Endothelial cell of umbilical vein (primary cell): ENCODE results near the gene SRM. TPM values are rescaled to one million over a fixed set of nuclear protein-coding genes. Genes with fewer than 3 reads are reported as not detected.

ENCODE experiments used
- BruUV-seq: library from RNA; stranded (reverse); fragments of 400-500 nt; replicated peaks from 2 replicates; lab custom pipeline; 2021; lab: Mats Ljungman, UMichigan
- CTCF ChIA-PET: fragments of 300-600, 350-600 bp; sonication (Branson Sonifier 250); formaldehyde crosslinking; loops from one replicate; lab custom pipeline; 2021; ENCODE audit warnings: antibody characterized with exemption, inconsistent platforms; lab: Charles Lee
- POLR2A ChIA-PET: fragments of 300-600, 350-600 bp; sonication (Branson Sonifier 250); formaldehyde crosslinking; loops from one replicate; lab custom pipeline; 2021; ENCODE audit warnings: antibody characterized with exemption, inconsistent platforms; lab: Charles Lee
- DNase-seq: peaks from one replicate; pipeline ENCODE4 v3.0.0-alpha.2; 2011; ENCODE audit warnings: low read depth, low spot score
- FAIRE-seq: peaks from 2 replicates; lab custom pipeline; 2011; peaks lifted over from hg19 to GRCh38; lab: Jason Lieb, UNC
- H2AFZ ChIP-seq: 2 replicates; pipeline ENCODE4 v1.6.0; 2012; ENCODE audit warnings: low read depth, low read length, control low read depth, inconsistent platforms
- H3K27ac ChIP-seq: 2 replicates; pipeline ENCODE4 v1.5.1; 2011; ENCODE audit warnings: low read depth, mild to moderate bottlenecking, control low read depth, low read length, moderate library complexity; ENCODE audit not compliant: insufficient read depth
- H3K27me3 ChIP-seq, 2 experiments: 2 replicates each; pipeline versions ENCODE4 v1.6.0 to v1.6.1; 2011; ENCODE audit warnings: low read length in 2 of 2, mixed read lengths in 1 of 2; ENCODE audit not compliant: control insufficient read depth in 2 of 2, insufficient read depth in 2 of 2
- H3K36me3 ChIP-seq, 2 experiments: 2 replicates in 1 of 2; 3 replicates in 1 of 2; pipeline ENCODE4 v1.5.1; 2011; ENCODE audit warnings: low read length in 2 of 2, mild to moderate bottlenecking in 1 of 2, moderate library complexity in 1 of 2; ENCODE audit not compliant: control insufficient read depth in 2 of 2, insufficient read depth in 2 of 2; ENCODE audit errors: extremely low read depth in 1 of 2
- H3K4me1 ChIP-seq: 3 replicates; pipeline ENCODE4 v1.5.1; 2011; ENCODE audit warnings: mild to moderate bottlenecking, low read length; ENCODE audit not compliant: control insufficient read depth, insufficient read depth; ENCODE audit errors: extremely low read depth
- H3K4me2 ChIP-seq: 2 replicates; pipeline ENCODE4 v1.6.1; 2011; ENCODE audit warnings: low read length, control low read depth, mixed read lengths; ENCODE audit not compliant: insufficient read depth
- H3K4me3 ChIP-seq, 3 experiments: fragments of 200-600 bp in 1 of 3; sonication (generic), shearing (Covaris generic) in 1 of 3; replicated peaks in 1 of 3; 2 replicates each; pipeline ENCODE4 v1.5.1; 2011 to 2016; ENCODE audit warnings: control low read depth in 3 of 3, low read length in 3 of 3, mild to moderate bottlenecking in 2 of 3, inconsistent platforms in 1 of 3, low read depth in 1 of 3, moderate library complexity in 1 of 3; ENCODE audit not compliant: insufficient read depth in 1 of 3
- H3K79me2 ChIP-seq: 2 replicates; pipeline ENCODE4 v1.6.0; 2012; ENCODE audit warnings: low read length, inconsistent platforms; ENCODE audit not compliant: control insufficient read depth, insufficient read depth
- H3K9ac ChIP-seq: replicated peaks from 2 replicates; pipeline ENCODE3; 2011; ENCODE audit warnings: low read length, control low read depth; ENCODE audit not compliant: insufficient read depth; ENCODE audit errors: extremely low read depth
- H3K9me1 ChIP-seq: replicated peaks from 3 replicates; pipeline ENCODE4 v1.6.0; 2011; ENCODE audit warnings: mild to moderate bottlenecking, low read length; ENCODE audit not compliant: control insufficient read depth, insufficient read depth; ENCODE audit errors: extremely low read depth
- H3K9me3 ChIP-seq: replicated peaks from 2 replicates; pipeline ENCODE4 v1.5.1; 2012; ENCODE audit warnings: low read length, inconsistent platforms; ENCODE audit not compliant: control insufficient read depth, insufficient read depth
- H4K20me1 ChIP-seq: replicated peaks from 2 replicates; pipeline ENCODE3; 2011; ENCODE audit warnings: mild to moderate bottlenecking, low read length; ENCODE audit not compliant: control insufficient read depth, insufficient read depth; ENCODE audit errors: extremely low read depth
- EZH2 ChIP-seq: IDR thresholded peaks from 2 replicates; pipeline ENCODE4 v1.6.1; 2012; ENCODE audit warnings: borderline replicate concordance, low read depth, mild to moderate bottlenecking, moderate library complexity, low read length, inconsistent platforms; ENCODE audit not compliant: severe bottlenecking
- GATA2 ChIP-seq: IDR thresholded peaks from 2 replicates; pipeline ENCODE4 v1.7.0; 2011; ENCODE audit warnings: low read depth, mild to moderate bottlenecking, moderate library complexity, mixed read lengths, low read length; ENCODE audit not compliant: insufficient read length, insufficient read depth
- JUN ChIP-seq: IDR thresholded peaks from 2 replicates; pipeline ENCODE4 v1.6.1; 2011; ENCODE audit warnings: borderline replicate concordance, low read depth; ENCODE audit not compliant: insufficient read length, insufficient read depth
- MYC ChIP-seq: IDR thresholded peaks from one replicate; pipeline ENCODE4 v1.6.1; 2011; ENCODE audit warnings: mild to moderate bottlenecking, low read depth, low read length
- POLR2A ChIP-seq: IDR thresholded peaks from 2 replicates; pipeline ENCODE4 v1.6.1; 2012; ENCODE audit warnings: low read depth, mild to moderate bottlenecking, control low read depth, low read length
- POLR2AphosphoS5 ChIP-seq: IDR thresholded peaks from 2 replicates; pipeline ENCODE4 v1.6.1; 2012; ENCODE audit warnings: low read depth, mild to moderate bottlenecking, control low read depth, low read length, moderate library complexity; ENCODE audit not compliant: insufficient read depth
- dilution Hi-C: fragments of 300-500 bp; cut with MboI; formaldehyde crosslinking; loops from one replicate; pipeline ENCODE4 v1.15.0; 2019; ENCODE audit warnings: low sequenced_read_pairs; ENCODE audit not compliant: extremely low pct_ligation_motif_present
- intact Hi-C: fragments of 100-400 bp; cut with micrococcal nuclease; formaldehyde crosslinking; loops from one replicate; pipeline ENCODE4 v1.10.0; 2022
- polyA plus RNA-seq, 4 experiments: library from polyadenylated mRNA; depleted of rRNA in 3 of 4; stranded (reverse) in 3 of 4; unstranded in 1 of 4; fragments of >200 nt; gene quantifications; 2 replicates each; pipeline versions ENCODE4 v1.2.1 to v1.2.3, GENCODE V29; 2011 to 2012; ENCODE audit warnings: missing spikeins in 1 of 4
- total RNA-seq: library from RNA; stranded (reverse); gene quantifications from 2 replicates; pipeline ENCODE4 v1.2.3, GENCODE V29; 2021
- TF ChIP-seq, protein P1 (sequence below), 2 donors: IDR thresholded peaks; 1 replicate in 1 of 2; 2 replicates in 1 of 2; pipeline ENCODE4 v1.5.1; 2011; ENCODE audit warnings: low read length in 2 of 2, mild to moderate bottlenecking in 2 of 2, moderate library complexity in 2 of 2, control low read depth in 1 of 2, inconsistent platforms in 1 of 2, low read depth in 1 of 2; ENCODE audit not compliant: insufficient read depth in 1 of 2; ENCODE audit errors: extremely low read depth in 1 of 2
- TF ChIP-seq, protein P2 (sequence below): IDR thresholded peaks from 2 replicates; pipeline ENCODE4 v1.6.1; 2011; ENCODE audit not compliant: insufficient read depth, insufficient read length

The SRM gene
- total and polyA plus RNA-seq, 2 donors (not counting 3 experiments of a cell fraction or from before 2014, with no cell fraction given), result 81.3 to 172 TPM

DNA sequence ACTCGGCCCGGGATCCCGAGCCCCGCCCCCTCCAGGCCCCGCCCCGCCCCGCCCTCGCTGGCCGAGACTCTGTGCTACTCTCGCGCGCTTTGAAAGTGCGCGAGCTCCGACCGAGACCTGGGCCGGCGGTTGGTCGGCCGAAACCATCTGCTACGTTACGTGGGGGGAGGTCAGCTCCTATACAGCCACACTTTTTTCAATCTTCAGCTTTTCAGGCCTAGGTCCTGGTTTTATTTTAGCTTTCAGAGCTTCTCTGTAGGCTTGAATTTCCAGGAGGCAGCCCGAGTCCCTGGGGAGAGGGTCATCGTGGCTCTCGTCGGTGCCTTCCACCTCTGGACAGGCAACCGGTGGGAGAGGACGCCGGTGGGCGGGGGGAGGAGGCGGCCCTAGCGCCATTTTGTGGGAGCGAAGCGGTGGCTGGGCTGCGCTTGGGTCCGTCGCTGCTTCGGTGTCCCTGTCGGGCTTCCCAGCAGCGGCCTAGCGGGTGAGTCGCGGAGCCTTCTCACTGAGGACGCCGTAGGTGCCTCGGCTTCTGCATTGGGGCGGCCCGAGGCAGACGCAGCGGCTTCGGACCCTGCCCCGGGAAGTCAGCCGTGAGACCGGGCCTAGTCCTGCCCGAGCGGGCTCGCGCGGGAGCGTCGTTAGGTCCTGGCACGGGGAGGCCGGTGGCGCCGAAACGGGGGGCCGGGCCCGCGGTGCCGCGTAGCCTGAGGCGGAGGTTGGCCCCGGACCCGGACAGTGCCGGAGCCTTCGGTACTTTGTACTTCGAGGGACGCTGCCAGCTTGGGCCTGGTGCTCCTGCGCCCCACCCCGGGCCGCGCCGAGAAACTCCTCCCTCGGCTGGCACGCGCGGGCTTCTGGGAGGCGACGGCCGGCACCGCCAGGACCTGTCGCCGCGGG, 47.3 kb downstream of the SRM start, which contains the start of gene TARDBP:
TSS of gene TARDBP (plus strand) at position 395 of the 900 bp plus-strand sequence. CDS start 1,074 bp downstream, outside the sequence.
- Histone ChIP-seq H3K9me1 (no peaks in the 10 kb centered on the region), H3K27ac (peak within 1 kb of the TSS; percentile 100), H2AFZ (peak within 1 kb of the TSS; percentile 99), H3K9me3 (no peaks in the 10 kb centered on the region), H3K9ac (peak within 1 kb of the TSS; percentile 100), H3K4me3 (peak within 1 kb of the TSS; percentile 62 to 95 (median 95)), H3K27me3 (no peaks in the 10 kb centered on the region), H3K4me1 (peaks cover 20% of the 10 kb centered on the region), H3K4me2 (peak within 1 kb of the TSS; percentile 98), H3K79me2 (peaks cover 44% of the 10 kb centered on the region), H3K36me3 (peaks cover 12 to 17% of the 10 kb centered on the region in 2 experiments), H4K20me1 (peaks cover 15% of the 10 kb centered on the region)
- CTCF ChIA-PET, result interaction anchor here (0.6 to 1.7 kb wide), 4 partner anchors 19 to 466 kb away, joined by 3 to 6 read pairs (median 4); partner anchors contain the start of gene DISP3
- BruUV-seq, result TSS peak; percentile 76
- no peak for TF ChIP-seq GATA2
- TF ChIP-seq POLR2AphosphoS5, result peak; percentile 71
- TF ChIP-seq EZH2, result no peak
- TF ChIP-seq, protein P1, sequence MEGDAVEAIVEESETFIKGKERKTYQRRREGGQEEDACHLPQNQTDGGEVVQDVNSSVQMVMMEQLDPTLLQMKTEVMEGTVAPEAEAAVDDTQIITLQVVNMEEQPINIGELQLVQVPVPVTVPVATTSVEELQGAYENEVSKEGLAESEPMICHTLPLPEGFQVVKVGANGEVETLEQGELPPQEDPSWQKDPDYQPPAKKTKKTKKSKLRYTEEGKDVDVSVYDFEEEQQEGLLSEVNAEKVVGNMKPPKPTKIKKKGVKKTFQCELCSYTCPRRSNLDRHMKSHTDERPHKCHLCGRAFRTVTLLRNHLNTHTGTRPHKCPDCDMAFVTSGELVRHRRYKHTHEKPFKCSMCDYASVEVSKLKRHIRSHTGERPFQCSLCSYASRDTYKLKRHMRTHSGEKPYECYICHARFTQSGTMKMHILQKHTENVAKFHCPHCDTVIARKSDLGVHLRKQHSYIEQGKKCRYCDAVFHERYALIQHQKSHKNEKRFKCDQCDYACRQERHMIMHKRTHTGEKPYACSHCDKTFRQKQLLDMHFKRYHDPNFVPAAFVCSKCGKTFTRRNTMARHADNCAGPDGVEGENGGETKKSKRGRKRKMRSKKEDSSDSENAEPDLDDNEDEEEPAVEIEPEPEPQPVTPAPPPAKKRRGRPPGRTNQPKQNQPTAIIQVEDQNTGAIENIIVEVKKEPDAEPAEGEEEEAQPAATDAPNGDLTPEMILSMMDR (IDR thresholded peaks at IDR 0.05; ENCODE audit: extremely low read depth in 1 of 2, insufficient read depth in 1 of 2, low read depth in 1 of 2, low read length in 2 of 2), result no peak
- no peak for TF ChIP-seq MYC
- peak; percentile 83 for TF ChIP-seq POLR2A
- TF ChIP-seq, protein P2, sequence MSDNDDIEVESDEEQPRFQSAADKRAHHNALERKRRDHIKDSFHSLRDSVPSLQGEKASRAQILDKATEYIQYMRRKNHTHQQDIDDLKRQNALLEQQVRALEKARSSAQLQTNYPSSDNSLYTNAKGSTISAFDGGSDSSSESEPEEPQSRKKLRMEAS, result no peak
- no peak for TF ChIP-seq JUN
- POLR2A ChIA-PET, result interaction anchor here (0.6 to 1.0 kb wide), 3 partner anchors 17 to 149 kb away, joined by 3 to 4 read pairs (median 3); partner anchors contain the start of gene EXOSC10
- DNase-seq (peak; percentile 91), FAIRE-seq (peak; percentile 94)
- dilution Hi-C loops (no loop called here), intact Hi-C loops (loop anchor here (2.0 kb wide), 2 partner anchors 86 to 506 kb away; partner anchors contain the start of gene EXOSC10)

Other genes with a start within 250 kb of the SRM start
- gene TARDBP, start 47.4 kb downstream of the SRM start, total RNA-seq, result 171 and 183 TPM in 2 replicates
- gene TARDBP, start 47.4 kb downstream of the SRM start, polyA plus RNA-seq, result 69.0 and 106 TPM in 2 replicates
- gene MASP2, start 12.8 kb downstream of the SRM start, total RNA-seq, result 0.53 and 0.92 TPM in 2 replicates
- not detected in 2 replicates for gene MASP2, start 12.8 kb downstream of the SRM start, polyA plus RNA-seq
- gene EXOSC10, start 39.9 kb upstream of the SRM start, total RNA-seq, result 103 and 104 TPM in 2 replicates
- 70.5 and 74.9 TPM in 2 replicates for gene EXOSC10, start 39.9 kb upstream of the SRM start, polyA plus RNA-seq
- gene ANGPTL7, start 129.3 kb upstream of the SRM start, total RNA-seq, result not detected in 2 replicates
- gene ANGPTL7, start 129.3 kb upstream of the SRM start, polyA plus RNA-seq, result not detected in 2 replicates
- gene MTOR, start 202.5 kb upstream of the SRM start, total RNA-seq, result 50.4 and 53.1 TPM in 2 replicates
- gene MTOR, start 202.5 kb upstream of the SRM start, polyA plus RNA-seq, result 30.2 and 33.5 TPM in 2 replicates
- gene UBIAD1, start 213.2 kb upstream of the SRM start, total RNA-seq, result 12.7 and 13.0 TPM in 2 replicates
- gene UBIAD1, start 213.2 kb upstream of the SRM start, polyA plus RNA-seq, result 17.8 and 20.5 TPM in 2 replicates